A673 (cell line): ENCODE results near the gene NPPC.

Experiments used
- CTCF ChIP-seq: fragments of 300-800, 200-600 bp; sonication (generic); conservative IDR thresholded peaks from 2 replicates; pipeline ENCODE4 v1.5.1; 2017; ENCODE audit warnings: low read depth, mild to moderate bottlenecking, antibody characterized with exemption, low read length, moderate library complexity, mixed read lengths
- EZH2 ChIP-seq: fragments of 200-600 bp; sonication (generic); IDR thresholded peaks from 2 replicates; pipeline ENCODE4 v1.6.1; 2017; ENCODE audit warnings: borderline replicate concordance, low read depth, mild to moderate bottlenecking, mixed read lengths, antibody characterized with exemption, low read length; ENCODE audit not compliant: poor library complexity, severe bottlenecking

- TF ChIP-seq CTCF (peak; percentile 74), EZH2 (no peak)
These were observed 655 bp downstream of the NPPC start for GRCh38 chr2:231925303-231926179.
